Tongue (tissue), 2 donors: Measurements from ENCODE around the gene LILRB3. TPM values are rescaled to one million over a fixed set of nuclear protein-coding genes. Genes with fewer than 3 reads are reported as not detected.
"Not testable (repeated sequence)": the region's sequence is repeated elsewhere in the genome, so short reads cannot be mapped to it uniquely, and the experiment has no call there.

Source experiments
- DNase-seq: peaks from one replicate; pipeline ENCODE4 v3.0.0-alpha.2; 2015
- total RNA-seq: library from RNA; depleted of rRNA; stranded (reverse); fragments of >200 nt; gene quantifications from one replicate; pipeline ENCODE4 v1.2.3, GENCODE V29; 2014

The LILRB3 gene
- total RNA-seq, 1 donor from 2014 or later: 3.0 TPM

- DNase-seq: peak; percentile 82
Observed at GRCh38 chr19:54209811-54210494, 12.9 kb downstream of the LILRB3 start.

- DNase-seq: no peak
Observed at GRCh38 chr19:54209058-54209810, 13.6 kb downstream of the LILRB3 start.

- no peak for DNase-seq
Observed at GRCh38 chr19:54208784-54209057, 14.1 kb downstream of the LILRB3 start.

GRCh38 chr19:54207983-54208783 lies 14.6 kb downstream of the LILRB3 start:
- DNase-seq: peak; percentile 61

GRCh38 chr19:54207676-54207982 lies 15.2 kb downstream of the LILRB3 start:
- DNase-seq: no peak

- DNase-seq: not testable (repeated sequence)
Observed at GRCh38 chr19:54207193-54207592, 15.6 kb downstream of the LILRB3 start.

- DNase-seq: no peak
Observed at GRCh38 chr19:54206831-54207177, 16.0 kb downstream of the LILRB3 start.

GRCh38 chr19:54206030-54206830 lies 16.6 kb downstream of the LILRB3 start:
- DNase-seq: no peak

- no peak for DNase-seq
Observed at GRCh38 chr19:54204767-54205468, 17.9 kb downstream of the LILRB3 start.

GRCh38 chr19:54203151-54203611 lies 19.6 kb downstream of the LILRB3 start:
- no peak for DNase-seq

GRCh38 chr19:54201980-54202379 lies 20.8 kb downstream of the LILRB3 start:
- DNase-seq: no peak

- DNase-seq: no peak
Observed at GRCh38 chr19:54201172-54201701, 21.6 kb downstream of the LILRB3 start.

GRCh38 chr19:54199401-54199800 lies 23.4 kb downstream of the LILRB3 start:
- no peak for DNase-seq

GRCh38 chr19:54197121-54197520 lies 25.7 kb downstream of the LILRB3 start:
- no peak for DNase-seq

GRCh38 chr19:54196536-54196935 lies 26.3 kb downstream of the LILRB3 start:
- no peak for DNase-seq

GRCh38 chr19:54194463-54194862 lies 28.3 kb downstream of the LILRB3 start:
- DNase-seq: not testable (repeated sequence)

- no peak for DNase-seq
Observed at GRCh38 chr19:54193011-54193410, 29.8 kb downstream of the LILRB3 start.

- no peak for DNase-seq
Observed at GRCh38 chr19:54191811-54192453, 30.9 kb downstream of the LILRB3 start.

- DNase-seq: peak; percentile 96
Observed at GRCh38 chr19:54191011-54191810, 31.6 kb downstream of the LILRB3 start, which contains the start of gene TSEN34. TSS of gene TSEN34 (plus strand) at chr19:54191308. CDS start at chr19:54191365, 57 bp downstream.

GRCh38 chr19:54190503-54191010 lies 32.2 kb downstream of the LILRB3 start:
- peak; percentile 100 for DNase-seq
